Prostate gland (tissue), 2 donors: ENCODE results near the gene POU2AF2. TPM values are rescaled to one million over a fixed set of nuclear protein-coding genes. Genes with fewer than 3 reads are reported as not detected.
"Not testable (repeated sequence)": the region's sequence is repeated elsewhere in the genome, so short reads cannot be mapped to it uniquely, and the experiment has no call there.

Experiments used
- DNase-seq: peaks from one replicate; pipeline ENCODE4 v3.0.0-alpha.2; 2019; ENCODE audit warnings: low spot score
- H3K27ac ChIP-seq, 2 donors: fragments of 200-600 bp; sonication (generic); 2 replicates each; pipeline ENCODE4 v1.5.1; 2017 to 2019
- H3K27me3 ChIP-seq: fragments of 200-600 bp; sonication (generic); replicated peaks from 2 replicates; pipeline ENCODE4 v1.5.1; 2019; ENCODE audit not compliant: insufficient read depth
- H3K36me3 ChIP-seq, 2 donors: fragments of 200-600 bp; sonication (generic); 1 replicate in 1 of 2; 2 replicates in 1 of 2; pipeline versions ENCODE4 v1.5.1 to v1.8.1; 2017 to 2019
- H3K4me1 ChIP-seq: fragments of 200-600 bp; sonication (generic); replicated peaks from 2 replicates; pipeline ENCODE4 v1.5.1; 2019
- H3K4me3 ChIP-seq, 2 donors: fragments of 200-600 bp; sonication (generic); 2 replicates each; pipeline ENCODE4 v1.5.1; 2017 to 2019
- H3K9me3 ChIP-seq: fragments of 200-600 bp; sonication (generic); 2 replicates; pipeline ENCODE4 v1.5.1; 2017
- POLR2A ChIP-seq: fragments of 450-650 bp; IDR thresholded peaks from one replicate; pipeline ENCODE4 v1.6.1; 2016; ENCODE audit warnings: antibody characterized with exemption, mild to moderate bottlenecking
- POLR2AphosphoS5 ChIP-seq: sonication (generic); formaldehyde crosslinking; IDR thresholded peaks from one replicate; pipeline ENCODE4 v1.6.1; 2017; ENCODE audit warnings: antibody characterized with exemption
- WGBS: methylation state at CpG from one replicate; pipeline ENCODE4 v1.1.5; 2018; 5-methylcytosine and 5-hydroxymethylcytosine counted together
- intact Hi-C: fragments of 100-400 bp; cut with DNase I; formaldehyde crosslinking; loops from one replicate; pipeline ENCODE4 v1.14.2; 2022
- total RNA-seq, 2 donors: library from RNA; depleted of rRNA; stranded (reverse); fragments of >200 nt; gene quantifications; one replicate each; pipeline ENCODE4 v1.1.0, GENCODE V29; 2016
- TF ChIP-seq, protein P1 (sequence below), 4 experiments: fragments of 200-600 bp in 2 of 4; fragments of 450-650 bp in 2 of 4; sonication (generic) in 2 of 4; IDR thresholded peaks; 1 replicate in 3 of 4; 2 replicates in 1 of 4; pipeline ENCODE4 v1.5.1; 2016 to 2019; ENCODE audit warnings: antibody characterized with exemption in 4 of 4, mild to moderate bottlenecking in 2 of 4, moderate library complexity in 2 of 4

The POU2AF2 gene
- total RNA-seq, 2 donors from 2014 or later: 0.74 TPM; not detected in 1

DNA sequence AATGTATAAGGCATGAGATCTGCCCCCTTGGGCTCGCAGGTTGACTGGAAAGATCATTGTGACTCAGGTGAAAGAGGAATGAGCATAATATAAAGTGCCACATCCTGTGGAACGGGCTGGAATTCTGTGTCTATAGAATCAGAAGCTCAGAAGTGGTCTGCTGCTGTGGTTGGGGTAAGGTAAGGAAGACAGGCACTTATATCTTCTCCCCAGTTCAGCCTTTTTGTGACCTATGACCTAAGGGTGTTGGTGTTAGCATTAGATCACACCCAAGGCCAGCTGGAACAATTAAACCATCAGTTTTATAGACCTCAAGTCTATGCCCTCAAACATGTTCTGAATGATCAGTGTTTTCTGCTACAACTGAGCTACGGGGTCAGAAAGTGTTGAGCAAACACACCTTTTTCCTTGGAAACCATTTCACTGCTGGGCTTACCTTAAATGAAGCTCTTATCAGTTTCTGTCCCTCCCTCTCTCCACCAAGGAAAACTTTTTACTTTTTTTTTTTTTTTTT lies 37.1 kb downstream of the POU2AF2 start:
- intact Hi-C loops: loop anchor here (2.0 kb wide), 1 partner anchor 140 kb away; no protein-coding TSS in a partner anchor
- no peak for TF ChIP-seq POLR2A
- no peak for TF ChIP-seq POLR2AphosphoS5
- TF ChIP-seq, protein P1, sequence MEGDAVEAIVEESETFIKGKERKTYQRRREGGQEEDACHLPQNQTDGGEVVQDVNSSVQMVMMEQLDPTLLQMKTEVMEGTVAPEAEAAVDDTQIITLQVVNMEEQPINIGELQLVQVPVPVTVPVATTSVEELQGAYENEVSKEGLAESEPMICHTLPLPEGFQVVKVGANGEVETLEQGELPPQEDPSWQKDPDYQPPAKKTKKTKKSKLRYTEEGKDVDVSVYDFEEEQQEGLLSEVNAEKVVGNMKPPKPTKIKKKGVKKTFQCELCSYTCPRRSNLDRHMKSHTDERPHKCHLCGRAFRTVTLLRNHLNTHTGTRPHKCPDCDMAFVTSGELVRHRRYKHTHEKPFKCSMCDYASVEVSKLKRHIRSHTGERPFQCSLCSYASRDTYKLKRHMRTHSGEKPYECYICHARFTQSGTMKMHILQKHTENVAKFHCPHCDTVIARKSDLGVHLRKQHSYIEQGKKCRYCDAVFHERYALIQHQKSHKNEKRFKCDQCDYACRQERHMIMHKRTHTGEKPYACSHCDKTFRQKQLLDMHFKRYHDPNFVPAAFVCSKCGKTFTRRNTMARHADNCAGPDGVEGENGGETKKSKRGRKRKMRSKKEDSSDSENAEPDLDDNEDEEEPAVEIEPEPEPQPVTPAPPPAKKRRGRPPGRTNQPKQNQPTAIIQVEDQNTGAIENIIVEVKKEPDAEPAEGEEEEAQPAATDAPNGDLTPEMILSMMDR (IDR thresholded peaks at IDR 0.05): no peak
- Histone ChIP-seq H3K36me3 (no peaks in the 10 kb centered on the region), H3K4me3 (no peak overlapping the region), H3K27me3 (no peaks in the 10 kb centered on the region), H3K9me3 (no peaks in the 10 kb centered on the region), H3K27ac (no peak overlapping the region), H3K4me1 (no peaks in the 10 kb centered on the region)
- no peak for DNase-seq
- WGBS: 53% methylated on average over 3 of the region's 3 CpGs

GRCh38 chr11:111283945-111284481 lies 38.5 kb downstream of the POU2AF2 start:
- TF ChIP-seq POLR2A (no peak), POLR2AphosphoS5 (no peak)
- TF ChIP-seq, protein P1 (IDR thresholded peaks at IDR 0.05): no peak
- intact Hi-C loops: loop anchor here (2.0 kb wide), 1 partner anchor 139 kb away; no protein-coding TSS in a partner anchor
- no peaks in the 10 kb centered on the region for H3K4me1 ChIP-seq
- H3K9me3 ChIP-seq: no peaks in the 10 kb centered on the region
- 86% methylated on average over 33 of the region's 33 CpGs for WGBS
- no peak overlapping the region for H3K27ac ChIP-seq
- no peaks in the 10 kb centered on the region for H3K27me3 ChIP-seq
- H3K4me3 ChIP-seq: no peak overlapping the region
- no peaks in the 10 kb centered on the region for H3K36me3 ChIP-seq
- DNase-seq: no peak

DNA sequence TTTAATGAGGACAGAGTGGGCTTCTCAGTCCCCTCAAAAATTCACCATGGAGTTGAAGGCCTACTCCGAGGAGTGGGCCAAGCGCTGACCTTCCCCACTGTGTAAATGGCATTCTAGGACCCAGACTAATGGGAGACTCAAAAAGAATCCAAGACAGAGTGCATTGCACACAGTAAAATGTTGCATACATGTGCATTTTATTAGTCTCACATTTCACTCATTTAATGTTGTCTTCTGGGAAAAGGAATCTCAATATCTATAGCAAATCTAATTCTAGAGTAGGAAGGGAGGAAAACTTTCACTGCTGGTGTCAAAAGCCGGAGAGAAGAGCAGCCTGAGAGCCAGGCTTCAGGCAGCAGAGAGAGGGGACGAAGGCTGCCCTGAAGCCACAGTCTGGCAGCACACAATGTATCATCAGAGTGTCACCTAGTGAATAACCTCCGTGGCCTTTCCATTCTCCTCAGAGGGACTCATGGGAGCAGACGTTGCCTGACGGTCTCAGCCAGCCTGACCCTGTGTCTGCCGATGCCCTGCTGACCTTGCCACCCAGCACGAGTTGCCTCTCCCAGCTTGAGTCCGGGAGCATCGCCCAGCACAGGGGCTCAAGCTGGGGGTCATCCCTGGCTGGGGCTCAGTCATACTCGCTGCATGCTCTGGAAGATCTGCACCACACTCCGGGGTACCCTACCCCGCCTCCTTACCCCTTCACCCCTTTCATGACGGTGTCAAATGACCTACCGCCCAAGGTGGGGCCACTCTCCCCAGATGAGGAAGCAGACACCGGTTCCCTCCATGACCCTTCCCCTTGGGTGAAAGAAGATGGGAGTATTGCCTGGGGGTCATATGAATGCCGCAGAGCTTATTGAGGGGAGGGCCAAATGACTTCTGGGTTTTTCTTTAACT lies 39.9 kb downstream of the POU2AF2 start:
- 78% methylated on average over 18 of the region's 18 CpGs for WGBS

DNA sequence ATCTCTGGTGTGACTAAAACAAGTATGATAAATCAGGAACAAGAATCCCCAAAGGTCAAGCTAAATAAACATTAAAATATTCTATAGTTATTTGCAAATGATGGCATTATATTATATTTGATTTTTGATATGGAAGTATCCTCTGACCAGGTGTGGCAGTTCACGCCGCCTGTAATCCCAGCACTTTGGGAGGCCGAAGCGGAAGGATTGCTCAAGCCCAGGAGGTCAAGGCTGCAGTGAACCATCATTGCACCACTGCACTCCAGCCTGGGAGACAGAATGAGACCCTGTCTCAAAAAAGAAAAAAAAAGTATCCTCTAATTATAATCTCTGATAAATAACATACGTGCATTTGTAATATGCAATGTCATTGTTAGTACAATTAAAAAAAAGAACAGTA lies 46.2 kb downstream of the POU2AF2 start:
- no peak for DNase-seq
- TF ChIP-seq POLR2AphosphoS5 (no peak), POLR2A (no peak)
- TF ChIP-seq, protein P1 (IDR thresholded peaks at IDR 0.05): no peak
- Histone ChIP-seq H3K4me1 (no peaks in the 10 kb centered on the region), H3K27me3 (no peaks in the 10 kb centered on the region), H3K27ac (no peak overlapping the region), H3K36me3 (no peaks in the 10 kb centered on the region), H3K9me3 (no peaks in the 10 kb centered on the region), H3K4me3 (no peak overlapping the region)
- 94% methylated on average over 5 of the region's 5 CpGs for WGBS
- intact Hi-C loops: no loop called here

More for the DNA sequence above, 39.9 kb downstream of the POU2AF2 start:
- no peaks in the 10 kb centered on the region for H3K4me1 ChIP-seq
- no peak overlapping the region for H3K4me3 ChIP-seq
- no peak overlapping the region for H3K27ac ChIP-seq
- H3K9me3 ChIP-seq: no peaks in the 10 kb centered on the region
- no peaks in the 10 kb centered on the region for H3K36me3 ChIP-seq
- intact Hi-C loops: loop anchor here (1.0 kb wide), 1 partner anchor 161 kb away; no protein-coding TSS in a partner anchor
- DNase-seq: no peak
- TF ChIP-seq, protein P1 (IDR thresholded peaks at IDR 0.05): no peak
- TF ChIP-seq POLR2A (no peak), POLR2AphosphoS5 (no peak)
- no peaks in the 10 kb centered on the region for H3K27me3 ChIP-seq

DNA sequence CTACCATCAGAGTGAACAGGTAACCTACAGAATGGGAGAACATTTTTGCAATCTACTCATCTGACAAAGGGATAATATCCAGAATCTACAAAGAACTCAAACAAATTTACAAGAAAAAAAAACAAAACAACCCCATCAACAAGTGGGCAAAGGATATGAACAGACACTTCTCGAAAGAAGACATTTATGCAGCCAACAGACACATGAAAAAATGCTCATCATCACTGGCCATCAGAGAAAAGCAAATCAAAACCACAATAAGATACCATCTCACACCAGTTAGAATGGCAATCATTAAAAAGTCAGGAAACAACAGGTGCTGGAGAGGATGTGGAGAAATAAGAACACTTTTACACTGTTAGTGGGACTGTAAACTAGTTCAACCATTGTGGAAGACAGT lies 46.9 kb downstream of the POU2AF2 start:
- DNase-seq, H3K4me3 ChIP-seq, H3K36me3 ChIP-seq, intact Hi-C loops, H3K4me1 ChIP-seq, H3K9me3 ChIP-seq, H3K27me3 ChIP-seq, H3K27ac ChIP-seq: not testable (repeated sequence)
- WGBS: 88% methylated on average over 1 of the region's 1 CpG
